ENCODE measurements around the gene LGI4. TPM values are rescaled to one million over a fixed set of nuclear protein-coding genes. Genes with fewer than 3 reads are reported as not detected.
A peak's percentile ranks its signal among the peaks of the same experiment; 100 is the strongest.

LGI4 gene
- total RNA-seq, 1 experiment from 2014 or later, result 3.2 TPM

GRCh38 chr19:35150445-35150844, 15.6 kb upstream of the LGI4 start:
- Histone ChIP-seq H4K20me1 (ENCODE audit: control insufficient read depth, insufficient read depth, insufficient read length) (no peaks in the 10 kb centered on the region), H3K56ac (ENCODE audit: insufficient read length, low read depth, low read length) (no peak overlapping the region), H2BK12ac (ENCODE audit: insufficient read length, low read depth, low read length) (no peak overlapping the region), H4K5ac (ENCODE audit: insufficient read length, low read depth, low read length) (no peak overlapping the region), H3K14ac (ENCODE audit: insufficient read depth, low read length) (no peak overlapping the region), H3K27me3 (ENCODE audit: insufficient read depth, low read length) (no peaks in the 10 kb centered on the region), H2AK5ac (ENCODE audit: insufficient read length, low read length) (no peak overlapping the region), H3K18ac (ENCODE audit: insufficient read length, low read depth, low read length) (no peak overlapping the region), H3K23ac (ENCODE audit: insufficient read length, low read depth, low read length) (no peak overlapping the region), H2BK20ac (ENCODE audit: low read depth, low read length, poor library complexity, severe bottlenecking) (no peak overlapping the region), H3K9ac (ENCODE audit: extremely low read depth, insufficient read length, low read length) (no peak overlapping the region), H2BK120ac (ENCODE audit: low read depth, low read length, poor library complexity, severe bottlenecking) (no peak overlapping the region), H3K9me3 (ENCODE audit: control insufficient read depth, low read depth, low read length) (no peaks in the 10 kb centered on the region), H3K4me1 (ENCODE audit: insufficient read depth, low read length) (peaks cover 10% of the 10 kb centered on the region; the same call in 1 of the 2 replicates), H4K8ac (replicated peaks; ENCODE audit: insufficient read length, low read depth, low read length) (no peak overlapping the region), H3K4ac (ENCODE audit: low read depth, low read length) (no peak overlapping the region), H3T11ph (ENCODE audit: low read length) (no peak overlapping the region), H3K27ac (ENCODE audit: insufficient read length, low read depth, low read length) (no peak overlapping the region), H4K91ac (ENCODE audit: insufficient read length, low read depth, low read length) (no peak overlapping the region), H2AFZ (ENCODE audit: low read length) (no peak overlapping the region), H3K79me1 (ENCODE audit: insufficient read depth, low read depth, low read length, poor library complexity, severe bottlenecking) (no peaks in the 10 kb centered on the region), H2BK5ac (ENCODE audit: insufficient read length, low read length) (no peak overlapping the region), H3K23me2 (ENCODE audit: insufficient read length, low read depth, low read length, poor library complexity, severe bottlenecking) (peaks cover 19% of the 10 kb centered on the region), H3K79me2 (ENCODE audit: insufficient read depth, low read length) (no peaks in the 10 kb centered on the region), H3K4me2 (ENCODE audit: insufficient read depth, insufficient read length, low read length) (no peak overlapping the region), H2BK15ac (ENCODE audit: low read depth, low read length) (no peak overlapping the region)
- peak overlapping the region in 1 of 2 experiments; percentile 10; a peak in 2 of 5 replicates for H3K4me3 Mint-ChIP-seq
- peaks cover 38 to 43% of the 10 kb centered on the region in 2 experiments for H3K4me1 Mint-ChIP-seq
- no peak for TF ChIP-seq CTCF (conservative IDR thresholded peaks at IDR 0.05)
- no peak for DNase-seq
- H3K27me3 Mint-ChIP-seq (ENCODE audit: low read depth), result peaks cover 2% of the 10 kb centered on the region
- no CpG with 5 or more reads among the region's 2 CpGs for WGBS (ENCODE audit: extremely low coverage, insufficient read length, low lambda C conversion rate)
- H3K27ac Mint-ChIP-seq, result peak overlapping the region in 2 of 3 experiments; percentile 9 to 55; a peak in 2 of 7 replicates
- H3K9me3 Mint-ChIP-seq, result no peaks in the 10 kb centered on the region; a peak in 1 of 5 replicates
- H3K36me3 Mint-ChIP-seq (ENCODE audit: insufficient read depth in 1 of 3, low read depth in 3 of 3), result peaks cover 0 to 10% (median 2%) of the 10 kb centered on the region in 3 experiments; a peak in 4 of 7 replicates
